ENCODE results near the gene GPS2.
A peak's percentile ranks its signal among the peaks of the same experiment; 100 is the strongest.

GPS2 gene

DNA sequence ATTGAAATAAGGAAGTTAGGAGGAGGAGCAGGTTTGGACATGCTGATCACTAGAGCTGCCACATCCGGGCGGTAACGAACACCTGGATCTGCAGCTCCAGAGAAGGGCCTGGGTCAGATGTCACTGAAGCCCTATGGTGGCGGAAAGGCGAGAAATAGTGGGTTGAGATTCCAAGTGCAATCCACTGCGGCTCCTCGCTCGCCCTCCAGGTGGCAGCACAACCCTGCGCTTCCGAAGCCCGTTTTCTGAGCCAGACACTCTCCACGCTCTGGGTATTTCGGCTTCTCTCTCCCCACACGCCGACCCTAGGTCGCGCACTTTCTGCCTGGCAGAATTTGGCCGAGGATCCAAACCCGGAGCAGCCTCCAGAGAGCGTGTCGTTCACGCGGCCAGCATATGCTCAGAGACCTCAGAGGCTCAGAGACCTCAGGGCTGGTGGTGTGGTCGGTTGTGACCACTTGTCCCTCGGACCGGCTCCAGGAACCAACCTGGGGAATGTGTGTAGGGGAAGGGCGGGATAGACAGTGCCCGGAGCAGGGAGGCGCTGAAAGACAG is 34.6 kb downstream of the GPS2 start:
- H3K9me3 ChIP-seq (ENCODE audit: low read length) = no peaks in the 10 kb centered on the region
- H3K79me2 ChIP-seq (ENCODE audit: insufficient read depth, low read length) = no peaks in the 10 kb centered on the region
- H3K4me3 ChIP-seq (ENCODE audit: low read depth, low read length, poor library complexity, severe bottlenecking) = peak overlapping the region; percentile 53
- H2AFZ ChIP-seq (ENCODE audit: low read length) = no peak overlapping the region
- H3K27me3 ChIP-seq (ENCODE audit: insufficient read depth, low read length) = 0 out of 2 replicates have a peak, but pooled peaks cover under 1% of the 10 kb centered on the region
- TF ChIP-seq, protein P1, sequence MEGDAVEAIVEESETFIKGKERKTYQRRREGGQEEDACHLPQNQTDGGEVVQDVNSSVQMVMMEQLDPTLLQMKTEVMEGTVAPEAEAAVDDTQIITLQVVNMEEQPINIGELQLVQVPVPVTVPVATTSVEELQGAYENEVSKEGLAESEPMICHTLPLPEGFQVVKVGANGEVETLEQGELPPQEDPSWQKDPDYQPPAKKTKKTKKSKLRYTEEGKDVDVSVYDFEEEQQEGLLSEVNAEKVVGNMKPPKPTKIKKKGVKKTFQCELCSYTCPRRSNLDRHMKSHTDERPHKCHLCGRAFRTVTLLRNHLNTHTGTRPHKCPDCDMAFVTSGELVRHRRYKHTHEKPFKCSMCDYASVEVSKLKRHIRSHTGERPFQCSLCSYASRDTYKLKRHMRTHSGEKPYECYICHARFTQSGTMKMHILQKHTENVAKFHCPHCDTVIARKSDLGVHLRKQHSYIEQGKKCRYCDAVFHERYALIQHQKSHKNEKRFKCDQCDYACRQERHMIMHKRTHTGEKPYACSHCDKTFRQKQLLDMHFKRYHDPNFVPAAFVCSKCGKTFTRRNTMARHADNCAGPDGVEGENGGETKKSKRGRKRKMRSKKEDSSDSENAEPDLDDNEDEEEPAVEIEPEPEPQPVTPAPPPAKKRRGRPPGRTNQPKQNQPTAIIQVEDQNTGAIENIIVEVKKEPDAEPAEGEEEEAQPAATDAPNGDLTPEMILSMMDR (IDR thresholded peaks at IDR 0.05; ENCODE audit: low read length) = peak; percentile 92
- no peak for TF ChIP-seq EZH2 (IDR thresholded peaks at IDR 0.05; ENCODE audit: borderline replicate concordance, low read length)
- peak overlapping the region; percentile 80 for H3K4me2 ChIP-seq (ENCODE audit: low read length)
- H3K9me2 ChIP-seq (ENCODE audit: low read depth, low read length) = no peaks in the 10 kb centered on the region
- no peaks in the 10 kb centered on the region for H4K20me1 ChIP-seq (ENCODE audit: insufficient read depth, low read length)
- no peak overlapping the region for H3K27ac ChIP-seq (ENCODE audit: low read depth, low read length, poor library complexity, severe bottlenecking)
- peak overlapping the region; percentile 28; the same call in 1 of the 2 replicates for H3K9ac ChIP-seq (ENCODE audit: low read length)
- peaks cover 15% of the 10 kb centered on the region for H3K4me1 ChIP-seq (ENCODE audit: insufficient read depth, low read length, severe bottlenecking)
- no peaks in the 10 kb centered on the region for H3K36me3 ChIP-seq (ENCODE audit: insufficient read depth, low read length)
- no peaks in the 10 kb centered on the region for H3F3A ChIP-seq (ENCODE audit: insufficient read depth, low read length)

DNA sequence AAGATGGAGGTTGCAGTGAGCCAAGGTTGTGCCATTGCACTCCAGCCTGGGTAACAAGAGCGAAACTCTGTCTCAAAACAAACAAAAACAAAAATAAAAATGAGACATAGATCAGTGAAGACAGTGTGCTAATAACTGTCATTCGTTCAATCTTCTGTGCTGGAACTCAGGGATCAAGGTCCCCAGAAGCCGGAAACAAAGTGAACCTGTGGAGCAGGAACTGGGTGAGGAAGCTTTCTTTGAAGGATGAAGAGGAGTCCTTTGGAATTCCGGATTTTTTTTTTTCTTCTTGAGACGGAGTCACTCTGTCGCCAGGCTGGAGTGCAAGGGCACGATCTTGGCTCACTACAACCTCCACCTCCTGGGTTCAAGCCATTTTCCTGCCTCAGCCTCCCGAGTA is 35.7 kb downstream of the GPS2 start:
- Histone ChIP-seq H3K9me2 (ENCODE audit: low read depth, low read length) (no peaks in the 10 kb centered on the region), H3K9ac (ENCODE audit: low read length) (no peak overlapping the region), H3K4me2 (ENCODE audit: low read length) (no peak overlapping the region), H3K79me2 (ENCODE audit: insufficient read depth, low read length) (no peaks in the 10 kb centered on the region), H2AFZ (ENCODE audit: low read length) (no peak overlapping the region), H3K27ac (ENCODE audit: low read depth, low read length, poor library complexity, severe bottlenecking) (no peak overlapping the region), H3K27me3 (ENCODE audit: insufficient read depth, low read length) (no peaks in the 10 kb centered on the region), H3K4me1 (ENCODE audit: insufficient read depth, low read length, severe bottlenecking) (peaks cover 15% of the 10 kb centered on the region), H3K4me3 (ENCODE audit: low read depth, low read length, poor library complexity, severe bottlenecking) (no peak overlapping the region), H3F3A (ENCODE audit: insufficient read depth, low read length) (no peaks in the 10 kb centered on the region), H4K20me1 (ENCODE audit: insufficient read depth, low read length) (no peaks in the 10 kb centered on the region), H3K36me3 (ENCODE audit: insufficient read depth, low read length) (no peaks in the 10 kb centered on the region), H3K9me3 (ENCODE audit: low read length) (no peaks in the 10 kb centered on the region)
- no peak for TF ChIP-seq EZH2 (IDR thresholded peaks at IDR 0.05; ENCODE audit: borderline replicate concordance, low read length)
- TF ChIP-seq, protein P1 (IDR thresholded peaks at IDR 0.05; ENCODE audit: low read length) = no peak

DNA sequence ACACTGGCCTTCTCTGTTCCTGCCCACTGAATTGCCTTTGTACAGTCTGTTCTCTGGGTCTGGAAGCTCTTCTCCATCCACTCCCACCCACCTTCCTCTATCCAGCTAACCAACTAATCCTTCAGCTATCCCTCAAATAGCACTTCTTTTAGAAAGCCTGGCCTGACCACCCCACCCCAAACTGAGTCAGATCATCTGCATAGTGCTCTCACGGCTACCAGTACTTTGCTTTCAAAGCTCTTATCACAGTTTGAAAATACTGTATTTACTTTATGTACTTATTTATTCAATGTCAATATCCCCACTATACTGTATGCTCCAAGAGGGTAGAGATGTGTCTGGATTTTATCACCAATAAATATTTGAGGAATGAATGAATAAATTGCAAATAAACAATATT is 48.4 kb downstream of the GPS2 start:
- Histone ChIP-seq H3F3A (ENCODE audit: insufficient read depth, low read length) (no peaks in the 10 kb centered on the region), H3K36me3 (ENCODE audit: insufficient read depth, low read length) (no peaks in the 10 kb centered on the region), H3K9ac (ENCODE audit: low read length) (no peak overlapping the region), H3K4me2 (ENCODE audit: low read length) (no peak overlapping the region), H3K27ac (ENCODE audit: low read depth, low read length, poor library complexity, severe bottlenecking) (no peak overlapping the region), H3K27me3 (ENCODE audit: insufficient read depth, low read length) (peaks cover 6% of the 10 kb centered on the region; the same call in 1 of the 2 replicates), H4K20me1 (ENCODE audit: insufficient read depth, low read length) (no peaks in the 10 kb centered on the region), H3K4me1 (ENCODE audit: insufficient read depth, low read length, severe bottlenecking) (peaks cover 7% of the 10 kb centered on the region), H3K79me2 (ENCODE audit: insufficient read depth, low read length) (no peaks in the 10 kb centered on the region), H2AFZ (ENCODE audit: low read length) (no peak overlapping the region), H3K4me3 (ENCODE audit: low read depth, low read length, poor library complexity, severe bottlenecking) (no peak overlapping the region), H3K9me3 (ENCODE audit: low read length) (no peaks in the 10 kb centered on the region), H3K9me2 (ENCODE audit: low read depth, low read length) (no peaks in the 10 kb centered on the region)
- TF ChIP-seq, protein P1 (IDR thresholded peaks at IDR 0.05; ENCODE audit: low read length) = no peak
- TF ChIP-seq EZH2 (IDR thresholded peaks at IDR 0.05; ENCODE audit: borderline replicate concordance, low read length) = no peak
